HepG2 (cell line): ENCODE measurements around the gene ANKRD11. TPM values are rescaled to one million over a fixed set of nuclear protein-coding genes. Genes with fewer than 3 reads are reported as not detected.
A peak's percentile ranks its signal among the peaks of the same experiment; 100 is the strongest.

Source experiments
- ARID5B ChIP-seq: IDR thresholded peaks from 2 replicates; pipeline ENCODE4 v1.4.0; 2020; ENCODE audit warnings: mild to moderate bottlenecking, missing genetic modification reagents
- ATF2 ChIP-seq: sonication (generic); formaldehyde crosslinking; IDR thresholded peaks from 2 replicates; pipeline ENCODE4 v1.4.0; 2020; ENCODE audit warnings: missing genetic modification reagents
- ATRX ChIP-seq: sonication (generic); formaldehyde crosslinking; IDR thresholded peaks from 2 replicates; pipeline ENCODE4 v1.4.0; 2020; ENCODE audit warnings: missing genetic modification reagents, borderline replicate concordance
- BHLHE40 ChIP-seq: IDR thresholded peaks from 2 replicates; pipeline ENCODE4 v1.6.1; 2011; ENCODE audit warnings: low read length, improper control_type of control experiment
- EP300 ChIP-seq, 3 experiments: sonication (generic) in 1 of 3; formaldehyde crosslinking in 1 of 3; IDR thresholded peaks; 2 replicates each; pipeline versions ENCODE4 v1.5.1 to v1.6.1; 2011 to 2020; ENCODE audit warnings: low read depth in 2 of 3, low read length in 2 of 3, borderline replicate concordance in 1 of 3, improper control_type of control experiment in 1 of 3, mild to moderate bottlenecking in 1 of 3, missing genetic modification reagents in 1 of 3, moderate library complexity in 1 of 3
- ERF ChIP-seq: IDR thresholded peaks from 2 replicates; pipeline ENCODE4 v1.6.1; 2018; ENCODE audit warnings: missing biosample characterization, missing genetic modification reagents
- HMGA1 ChIP-seq: sonication (generic); formaldehyde crosslinking; conservative IDR thresholded peaks from 2 replicates; pipeline ENCODE4 v1.4.0; 2020; ENCODE audit warnings: missing genetic modification reagents
- HOXA7 ChIP-seq: sonication (generic); formaldehyde crosslinking; IDR thresholded peaks from 2 replicates; pipeline ENCODE4 v1.8.1; 2022; ENCODE audit warnings: mild to moderate bottlenecking, missing genetic modification reagents, moderate library complexity
- KLF6 ChIP-seq: IDR thresholded peaks from 2 replicates; pipeline ENCODE4 v1.8.0; 2016; ENCODE audit warnings: missing biosample characterization, missing genetic modification reagents
- LCORL ChIP-seq, 2 experiments: fragments of 450-650 bp in 1 of 2; sonication (generic) in 1 of 2; formaldehyde crosslinking in 1 of 2; IDR thresholded peaks; 2 replicates each; pipeline versions ENCODE4 v1.5.0 to v1.6.1; 2017 to 2020; ENCODE audit warnings: antibody characterized with exemption in 1 of 2, missing genetic modification reagents in 1 of 2
- MBNL3 ChIP-seq: fragments of 250-450 bp; sonication (Bioruptor Pico); conservative IDR thresholded peaks from 2 replicates; pipeline ENCODE4 v1.8.0; 2022; ENCODE audit warnings: mild to moderate bottlenecking, inconsistent platforms
- RXRB ChIP-seq: IDR thresholded peaks from 2 replicates; pipeline ENCODE4 v1.6.1; 2016; ENCODE audit warnings: borderline replicate concordance, missing genetic modification reagents, missing compliant biosample characterization
- TRIM24 ChIP-seq: sonication (generic); formaldehyde crosslinking; IDR thresholded peaks from 2 replicates; pipeline ENCODE4 v1.8.0; 2022; ENCODE audit warnings: mild to moderate bottlenecking, missing genetic modification reagents
- ZBTB21 ChIP-seq: sonication (generic); formaldehyde crosslinking; IDR thresholded peaks from 2 replicates; pipeline ENCODE4 v1.4.0; 2020; ENCODE audit warnings: missing genetic modification reagents
- ZNF34 ChIP-seq: sonication (generic); formaldehyde crosslinking; IDR thresholded peaks from 2 replicates; pipeline ENCODE4 v1.4.0; 2020; ENCODE audit warnings: mild to moderate bottlenecking, missing genetic modification reagents, borderline replicate concordance
- ZNF556 ChIP-seq: sonication (generic); formaldehyde crosslinking; IDR thresholded peaks from 2 replicates; pipeline ENCODE4 v1.4.0; 2020; ENCODE audit warnings: mild to moderate bottlenecking, missing genetic modification reagents, borderline replicate concordance
- ZZZ3 ChIP-seq: sonication (generic); formaldehyde crosslinking; IDR thresholded peaks from 2 replicates; pipeline ENCODE4 v1.4.0; 2020; ENCODE audit warnings: missing genetic modification reagents, mild to moderate bottlenecking, borderline replicate concordance
- polyA plus RNA-seq, 8 experiments: library from polyadenylated mRNA; depleted of rRNA in 3 of 8; stranded (reverse) in 7 of 8; unstranded in 1 of 8; fragments of >200 nt; fragmentation: Illumina TruSeq in 4 of 8; extraction: Trizol in 4 of 8; gene quantifications; 2 replicates each; pipeline versions ENCODE4 v1.2.1 to v1.2.3, GENCODE V29; 2011 to 2016; ENCODE audit warnings: low read depth in 4 of 8, missing spikeins in 1 of 8, mixed read lengths in 1 of 8; ENCODE audit not compliant: insufficient read depth in 1 of 8
- total RNA-seq, 5 experiments: library from RNA; depleted of rRNA; stranded (reverse); fragments of >200 nt; fragmentation: Illumina TruSeq; extraction: Trizol; gene quantifications; 2 replicates each; pipeline ENCODE4 v1.2.3, GENCODE V29; 2016; ENCODE audit warnings: low read depth in 1 of 5
- TF ChIP-seq, protein P1 (sequence below): sonication (generic); formaldehyde crosslinking; IDR thresholded peaks from 2 replicates; pipeline ENCODE4 v1.5.0; 2020; ENCODE audit warnings: missing genetic modification reagents, mild to moderate bottlenecking, borderline replicate concordance
- TF ChIP-seq, protein P2 (sequence below): sonication (generic); formaldehyde crosslinking; IDR thresholded peaks from 2 replicates; pipeline ENCODE4 v1.4.0; 2020; ENCODE audit warnings: missing genetic modification reagents
- TF ChIP-seq, protein P3 (sequence below): sonication (generic); formaldehyde crosslinking; IDR thresholded peaks from 2 replicates; pipeline ENCODE4 v1.5.0; 2020; ENCODE audit warnings: mild to moderate bottlenecking, missing genetic modification reagents, borderline replicate concordance

Gene ANKRD11
- total and polyA plus RNA-seq, 2 of the 13 experiments (the other 11 are each of a cell fraction or from before 2014, with no cell fraction given), result 21.4 to 38.4 TPM

GRCh38 chr16:89478576-89479221, 11.7 kb downstream of the ANKRD11 start (continued):
- TF ChIP-seq ARID5B (CRISPR knock-in tag), result peak; percentile 39; the same call in 1 of the 2 replicates
- TF ChIP-seq ZNF34 (CRISPR knock-in tag), result no peak
- 0 out of 2 replicates have a peak, but pooled peaks have one; percentile 11 for TF ChIP-seq ZZZ3 (CRISPR knock-in tag)
- TF ChIP-seq BHLHE40, result no peak
- 0 out of 2 replicates have a peak, but pooled peaks have one; percentile 26 for TF ChIP-seq ERF (CRISPR knock-in tag)
- TF ChIP-seq LCORL (IDR thresholded peaks at IDR 0.05), result no peak
- TF ChIP-seq LCORL (CRISPR knock-in tag; IDR thresholded peaks at IDR 0.05), result peak; percentile 79
- TF ChIP-seq HMGA1 (CRISPR knock-in tag), result no peak
- TF ChIP-seq, protein P1, sequence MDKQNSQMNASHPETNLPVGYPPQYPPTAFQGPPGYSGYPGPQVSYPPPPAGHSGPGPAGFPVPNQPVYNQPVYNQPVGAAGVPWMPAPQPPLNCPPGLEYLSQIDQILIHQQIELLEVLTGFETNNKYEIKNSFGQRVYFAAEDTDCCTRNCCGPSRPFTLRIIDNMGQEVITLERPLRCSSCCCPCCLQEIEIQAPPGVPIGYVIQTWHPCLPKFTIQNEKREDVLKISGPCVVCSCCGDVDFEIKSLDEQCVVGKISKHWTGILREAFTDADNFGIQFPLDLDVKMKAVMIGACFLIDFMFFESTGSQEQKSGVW (CRISPR knock-in tag), result no peak
- TF ChIP-seq HOXA7 (CRISPR knock-in tag), result no peak
- TF ChIP-seq ZNF556 (CRISPR knock-in tag), result no peak
- TF ChIP-seq, protein P2, sequence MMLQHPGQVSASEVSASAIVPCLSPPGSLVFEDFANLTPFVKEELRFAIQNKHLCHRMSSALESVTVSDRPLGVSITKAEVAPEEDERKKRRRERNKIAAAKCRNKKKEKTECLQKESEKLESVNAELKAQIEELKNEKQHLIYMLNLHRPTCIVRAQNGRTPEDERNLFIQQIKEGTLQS (CRISPR knock-in tag), result peak; percentile 79
- peak in 1 of 2 experiments; percentile 44; a peak in 1 of 4 replicates for TF ChIP-seq EP300 (IDR thresholded peaks at IDR 0.05; ENCODE audit: low read depth in 2 of 2, low read length in 2 of 2)
- no peak; the same call in 1 of the 2 replicates for TF ChIP-seq EP300 (CRISPR knock-in tag; IDR thresholded peaks at IDR 0.05; ENCODE audit: borderline replicate concordance)
- TF ChIP-seq, protein P3, sequence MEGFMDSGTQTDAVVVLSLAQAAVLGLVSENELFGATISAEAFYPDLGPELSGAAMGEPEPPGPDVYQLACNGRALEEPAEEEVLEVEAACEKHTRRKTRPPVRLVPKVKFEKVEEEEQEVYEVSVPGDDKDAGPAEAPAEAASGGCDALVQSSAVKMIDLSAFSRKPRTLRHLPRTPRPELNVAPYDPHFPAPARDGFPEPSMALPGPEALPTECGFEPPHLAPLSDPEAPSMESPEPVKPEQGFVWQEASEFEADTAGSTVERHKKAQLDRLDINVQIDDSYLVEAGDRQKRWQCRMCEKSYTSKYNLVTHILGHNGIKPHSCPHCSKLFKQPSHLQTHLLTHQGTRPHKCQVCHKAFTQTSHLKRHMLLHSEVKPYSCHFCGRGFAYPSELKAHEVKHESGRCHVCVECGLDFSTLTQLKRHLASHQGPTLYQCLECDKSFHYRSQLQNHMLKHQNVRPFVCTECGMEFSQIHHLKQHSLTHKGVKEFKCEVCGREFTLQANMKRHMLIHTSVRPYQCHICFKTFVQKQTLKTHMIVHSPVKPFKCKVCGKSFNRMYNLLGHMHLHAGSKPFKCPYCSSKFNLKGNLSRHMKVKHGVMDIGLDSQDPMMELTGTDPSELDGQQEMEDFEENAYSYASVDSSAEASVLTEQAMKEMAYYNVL, result 0 out of 2 replicates have a peak, but pooled peaks have one; percentile 16
- TF ChIP-seq ATF2, result peak; percentile 83
- TF ChIP-seq ATRX, result no peak
- TF ChIP-seq TRIM24 (CRISPR knock-in tag), result peak; percentile 42; the same call in 1 of the 2 replicates
- 0 out of 2 replicates have a peak, but pooled peaks have one; percentile 32 for TF ChIP-seq RXRB
- TF ChIP-seq MBNL3 (CRISPR knock-in tag), result no peak
- no peak for TF ChIP-seq ZBTB21 (CRISPR knock-in tag)
- TF ChIP-seq KLF6 (CRISPR knock-in tag), result no peak
